ENCODE results near the gene SCN8A. TPM values are rescaled to one million over a fixed set of nuclear protein-coding genes. Genes with fewer than 3 reads are reported as not detected.

Gene SCN8A
- total and polyA plus RNA-seq, 12 donors, result 0.01 to 1.6 (median 0.35) TPM; not detected in 1

DNA sequence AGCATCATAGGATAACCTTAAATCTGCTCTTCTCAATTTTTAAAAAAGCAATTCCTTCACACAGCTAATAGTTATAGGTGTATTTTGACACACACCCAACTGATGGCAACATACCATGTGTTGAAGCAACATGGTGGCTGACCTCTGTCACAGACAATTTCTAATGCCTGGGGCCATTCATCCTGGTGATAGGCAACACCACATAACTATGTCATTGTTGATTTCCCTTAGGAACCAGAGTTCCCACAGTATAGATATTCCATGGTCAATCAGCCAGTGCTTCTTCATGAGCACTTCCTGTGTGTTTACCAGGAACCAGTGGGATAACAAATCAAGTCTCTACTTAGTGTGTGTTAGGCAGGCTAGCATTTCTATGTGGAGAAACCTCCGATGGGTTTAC, 169.2 kb downstream of the SCN8A start:
- H3K4me3 ChIP-seq, result no peak overlapping the region
- H3K36me3 ChIP-seq, result no peaks in the 10 kb centered on the region
- ATAC-seq (no peak), DNase-seq (no peak)
- 88 to 95% methylated on average over 1 of the region's 1 CpG for WGBS, 2 donors
- intact Hi-C loops (cut with DNase I), result no loop called here
- TF ChIP-seq, protein P1, sequence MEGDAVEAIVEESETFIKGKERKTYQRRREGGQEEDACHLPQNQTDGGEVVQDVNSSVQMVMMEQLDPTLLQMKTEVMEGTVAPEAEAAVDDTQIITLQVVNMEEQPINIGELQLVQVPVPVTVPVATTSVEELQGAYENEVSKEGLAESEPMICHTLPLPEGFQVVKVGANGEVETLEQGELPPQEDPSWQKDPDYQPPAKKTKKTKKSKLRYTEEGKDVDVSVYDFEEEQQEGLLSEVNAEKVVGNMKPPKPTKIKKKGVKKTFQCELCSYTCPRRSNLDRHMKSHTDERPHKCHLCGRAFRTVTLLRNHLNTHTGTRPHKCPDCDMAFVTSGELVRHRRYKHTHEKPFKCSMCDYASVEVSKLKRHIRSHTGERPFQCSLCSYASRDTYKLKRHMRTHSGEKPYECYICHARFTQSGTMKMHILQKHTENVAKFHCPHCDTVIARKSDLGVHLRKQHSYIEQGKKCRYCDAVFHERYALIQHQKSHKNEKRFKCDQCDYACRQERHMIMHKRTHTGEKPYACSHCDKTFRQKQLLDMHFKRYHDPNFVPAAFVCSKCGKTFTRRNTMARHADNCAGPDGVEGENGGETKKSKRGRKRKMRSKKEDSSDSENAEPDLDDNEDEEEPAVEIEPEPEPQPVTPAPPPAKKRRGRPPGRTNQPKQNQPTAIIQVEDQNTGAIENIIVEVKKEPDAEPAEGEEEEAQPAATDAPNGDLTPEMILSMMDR (IDR thresholded peaks at IDR 0.05), result no peak
- no peaks in the 10 kb centered on the region for H3K27me3 ChIP-seq
- no peak overlapping the region for H3K27ac ChIP-seq
- no peaks in the 10 kb centered on the region for H3K9me3 ChIP-seq
- no peaks in the 10 kb centered on the region for H3K4me1 ChIP-seq

DNA sequence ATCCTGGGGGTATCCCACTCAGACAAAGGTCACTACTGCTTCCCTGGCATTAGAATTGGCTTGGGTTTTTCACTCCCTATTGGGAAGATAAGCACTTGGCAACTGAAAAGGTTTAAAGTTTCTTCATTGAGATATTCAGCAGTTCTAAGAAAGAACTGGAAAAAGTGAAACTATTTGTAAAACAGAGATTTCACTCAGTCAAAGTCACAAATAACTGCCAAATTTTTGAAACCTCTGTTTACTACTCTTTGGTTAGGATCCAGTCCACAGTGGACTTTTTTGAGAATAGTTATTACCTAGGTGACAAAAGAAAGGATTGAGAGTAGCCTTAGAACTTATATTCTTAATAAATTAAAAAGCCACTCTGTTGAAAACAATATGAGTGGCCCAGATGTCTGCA, 172.7 kb downstream of the SCN8A start:
- ATAC-seq, result no peak
- TF ChIP-seq, protein P1 (IDR thresholded peaks at IDR 0.05), result no peak
- Histone ChIP-seq H3K36me3 (no peaks in the 10 kb centered on the region), H3K27me3 (no peaks in the 10 kb centered on the region), H3K4me1 (no peaks in the 10 kb centered on the region), H3K4me3 (no peak overlapping the region), H3K27ac (no peak overlapping the region), H3K9me3 (no peaks in the 10 kb centered on the region)
- DNase-seq, result no peak
- intact Hi-C loops (cut with DNase I), result no loop called here

DNA sequence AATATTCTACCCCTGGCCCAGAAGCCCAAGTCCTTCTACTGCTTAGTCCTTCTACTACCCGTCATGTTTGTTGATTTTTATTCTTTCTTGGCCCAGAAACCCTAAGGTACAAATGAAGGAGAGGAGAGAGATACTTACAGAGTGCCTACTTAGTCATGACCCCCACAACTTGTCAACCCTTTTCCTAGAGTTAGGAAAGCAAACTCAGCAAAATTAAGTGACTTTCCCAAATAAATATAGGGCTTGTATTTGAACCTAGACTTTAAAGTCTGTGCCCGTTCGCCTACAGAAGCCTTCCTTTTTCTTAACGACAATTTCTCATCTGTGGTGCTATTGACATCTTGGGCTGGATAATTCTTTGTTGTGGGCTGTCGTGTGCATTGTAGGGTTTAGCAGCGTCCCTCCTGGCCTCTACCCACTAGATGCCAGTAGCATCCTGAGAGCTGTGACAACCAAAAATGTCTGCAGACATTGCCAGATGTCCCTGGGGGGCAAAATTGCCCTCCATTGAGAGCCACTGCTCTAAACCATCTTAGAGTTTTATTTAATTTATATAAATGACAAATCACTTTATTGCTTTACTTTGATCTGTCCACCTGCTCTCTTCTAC, 175.1 kb downstream of the SCN8A start:
- ATAC-seq (no peak), DNase-seq (no peak)
- Histone ChIP-seq H3K9me3 (no peaks in the 10 kb centered on the region), H3K4me1 (peaks cover 0 to 3% (median 0%) of the 10 kb centered on the region in 9 donors), H3K27ac (no peak overlapping the region), H3K27me3 (no peaks in the 10 kb centered on the region), H3K36me3 (no peaks in the 10 kb centered on the region), H3K4me3 (no peak overlapping the region)
- TF ChIP-seq, protein P1 (IDR thresholded peaks at IDR 0.05), result no peak
- 91 to 96% methylated on average over 6 of the region's 6 CpGs for WGBS, 2 donors
- intact Hi-C loops (cut with DNase I), result no loop called here

DNA sequence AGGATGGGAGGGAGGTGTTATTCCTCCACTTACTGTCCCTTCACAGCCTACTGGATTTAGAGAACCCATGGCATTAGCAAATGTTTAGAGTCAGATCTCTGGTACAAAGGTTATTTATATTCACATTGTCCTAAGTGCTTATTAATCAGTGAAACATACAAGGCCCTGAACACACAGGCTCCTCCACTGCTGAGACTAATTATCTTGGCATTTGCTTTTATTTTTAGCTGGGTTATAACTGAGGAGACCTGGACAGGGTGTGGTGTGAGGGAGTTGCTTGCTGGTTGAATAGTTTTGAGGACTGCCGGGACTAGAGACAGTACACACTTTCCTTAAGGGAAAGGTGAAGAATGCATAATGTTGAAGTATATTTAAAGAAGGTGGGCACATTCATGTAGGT, 180.0 kb downstream of the SCN8A start:
- Histone ChIP-seq H3K27ac (no peak overlapping the region), H3K4me3 (no peak overlapping the region), H3K4me1 (peaks cover 0 to 6% (median 0%) of the 10 kb centered on the region in 9 donors), H3K27me3 (no peaks in the 10 kb centered on the region), H3K9me3 (no peaks in the 10 kb centered on the region), H3K36me3 (no peaks in the 10 kb centered on the region)
- peak in 2 of 8 donors; percentile 31 to 37 for ATAC-seq
- no peak for DNase-seq
- intact Hi-C loops (cut with DNase I), result no loop called here
- TF ChIP-seq, protein P1 (IDR thresholded peaks at IDR 0.05), result no peak
- WGBS, 2 donors, result 35 to 44% methylated on average over 1 of the region's 1 CpG

Data from heart right ventricle (tissue), 16 donors.